Stimulated activated CD8-positive, alpha-beta memory T cell treated with anti-CD3 and anti-CD28 coated beads, Interleukin-7, amount 100 ng/mL, for 1 hour (primary cell): Measurements from ENCODE around the gene INTS11.

Experiments used
- DNase-seq, 2 donors: peaks; one replicate each; pipeline ENCODE4 v3.0.0-alpha.2; 2020; ENCODE audit warnings: low read depth in 2 of 2

INTS11 gene

DNA sequence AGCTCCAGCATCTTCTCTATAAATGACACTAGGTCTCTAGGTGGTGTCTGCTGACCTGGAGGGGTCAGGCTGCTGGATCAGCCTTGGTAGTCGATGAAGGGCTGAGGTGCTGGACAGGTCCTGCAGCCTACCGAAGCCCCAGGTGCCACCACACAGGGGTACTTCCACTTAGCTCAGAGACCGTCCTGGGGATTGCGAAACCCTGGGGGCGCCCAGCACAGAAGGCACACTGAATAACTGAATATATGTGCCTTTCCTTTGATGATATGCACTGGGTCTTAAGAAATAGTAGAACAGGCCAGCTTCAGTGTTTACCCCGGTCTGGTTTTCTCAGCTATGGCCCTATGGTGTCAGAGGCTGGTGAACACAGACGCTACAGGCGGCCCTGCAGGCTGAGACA, 61.7 kb downstream of the INTS11 start:
- DNase-seq, result no peak

DNA sequence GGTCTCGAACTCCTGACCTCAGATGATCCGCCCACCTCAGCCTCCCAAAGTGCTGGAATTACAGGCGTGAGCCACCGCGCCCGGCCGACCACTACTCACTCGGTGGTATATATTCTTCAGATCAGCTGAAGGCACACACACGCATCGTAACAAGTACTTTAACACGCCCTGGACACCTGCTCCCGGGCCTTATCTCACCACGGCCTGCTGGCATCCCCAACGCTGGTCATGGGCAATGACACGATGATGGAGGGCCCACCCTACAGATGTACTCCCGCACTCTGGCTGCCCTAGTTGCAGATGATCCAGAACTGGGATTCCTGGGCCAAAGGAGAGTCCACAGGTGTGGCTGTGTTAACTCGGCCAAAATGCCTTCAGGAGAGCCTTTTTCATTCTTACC, 62.4 kb downstream of the INTS11 start:
- no peak for DNase-seq
